ENCODE data around the gene CASQ2. TPM values are rescaled to one million over a fixed set of nuclear protein-coding genes. Genes with fewer than 3 reads are reported as not detected.

The CASQ2 gene
- polyA plus RNA-seq, 1 donor (not counting 4 experiments of a cell fraction or from before 2014, with no cell fraction given) = 0.04 TPM

DNA sequence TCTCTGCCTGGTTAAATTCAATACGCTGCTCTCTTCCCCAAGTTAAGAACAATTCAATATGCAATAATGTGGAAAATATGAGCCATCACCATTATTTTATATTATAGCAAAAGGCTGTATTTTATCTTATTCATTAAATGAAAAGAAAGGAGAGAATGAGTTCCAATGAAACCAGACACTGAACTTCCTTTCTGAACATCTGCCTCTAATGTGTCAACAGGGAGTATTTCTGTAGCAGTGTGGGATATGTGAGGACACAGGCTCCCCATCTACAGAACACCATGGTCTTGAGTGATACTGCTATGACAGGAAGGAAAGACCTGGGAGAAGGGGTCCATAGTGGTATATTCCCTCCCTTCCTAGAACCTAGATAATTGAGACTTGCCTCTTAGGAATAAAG lies 46.3 kb downstream of the CASQ2 start:
- no peak for FAIRE-seq
- H4K20me1 ChIP-seq (ENCODE audit: control insufficient read depth, extremely low read depth, insufficient read depth, low read length) = no peaks in the 10 kb centered on the region
- H3K79me2 ChIP-seq (ENCODE audit: control insufficient read depth, insufficient read depth, low read length) = no peaks in the 10 kb centered on the region
- no peaks in the 10 kb centered on the region for H3K9me1 ChIP-seq (ENCODE audit: control insufficient read depth, extremely low read depth, insufficient read depth, low read length)
- no peak overlapping the region for H3K27ac ChIP-seq (ENCODE audit: control insufficient read depth, insufficient read depth, low read length)
- no peak overlapping the region for H3K4me2 ChIP-seq (ENCODE audit: control insufficient read depth, extremely low read depth, insufficient read depth, low read depth, low read length)
- no peaks in the 10 kb centered on the region for H3K4me1 ChIP-seq (ENCODE audit: control insufficient read depth, extremely low read depth, insufficient read depth, low read length)
- H3K9ac ChIP-seq (ENCODE audit: control insufficient read depth, extremely low read depth, insufficient read depth, low read length) = no peak overlapping the region
- no peak overlapping the region for H2AFZ ChIP-seq (ENCODE audit: control insufficient read depth, low read length)
- H3K27me3 ChIP-seq (ENCODE audit: control insufficient read depth, extremely low read depth, insufficient read depth, low read length) = no peaks in the 10 kb centered on the region
- no peak overlapping the region for H3K4me3 ChIP-seq (ENCODE audit: control insufficient read depth in 2 of 3, extremely low read depth in 1 of 3, insufficient read depth in 2 of 3, low read depth in 1 of 3, low read length in 3 of 3)
- dilution Hi-C loops (cut with MboI; ENCODE audit: extremely low pct_ligation_motif_present, low sequenced_read_pairs) = no loop called here
- DNase-seq (ENCODE audit: low read depth, low spot score) = no peak
- no peak for TF ChIP-seq EZH2 (IDR thresholded peaks at IDR 0.05; ENCODE audit: low read length)
- TF ChIP-seq, protein P1, sequence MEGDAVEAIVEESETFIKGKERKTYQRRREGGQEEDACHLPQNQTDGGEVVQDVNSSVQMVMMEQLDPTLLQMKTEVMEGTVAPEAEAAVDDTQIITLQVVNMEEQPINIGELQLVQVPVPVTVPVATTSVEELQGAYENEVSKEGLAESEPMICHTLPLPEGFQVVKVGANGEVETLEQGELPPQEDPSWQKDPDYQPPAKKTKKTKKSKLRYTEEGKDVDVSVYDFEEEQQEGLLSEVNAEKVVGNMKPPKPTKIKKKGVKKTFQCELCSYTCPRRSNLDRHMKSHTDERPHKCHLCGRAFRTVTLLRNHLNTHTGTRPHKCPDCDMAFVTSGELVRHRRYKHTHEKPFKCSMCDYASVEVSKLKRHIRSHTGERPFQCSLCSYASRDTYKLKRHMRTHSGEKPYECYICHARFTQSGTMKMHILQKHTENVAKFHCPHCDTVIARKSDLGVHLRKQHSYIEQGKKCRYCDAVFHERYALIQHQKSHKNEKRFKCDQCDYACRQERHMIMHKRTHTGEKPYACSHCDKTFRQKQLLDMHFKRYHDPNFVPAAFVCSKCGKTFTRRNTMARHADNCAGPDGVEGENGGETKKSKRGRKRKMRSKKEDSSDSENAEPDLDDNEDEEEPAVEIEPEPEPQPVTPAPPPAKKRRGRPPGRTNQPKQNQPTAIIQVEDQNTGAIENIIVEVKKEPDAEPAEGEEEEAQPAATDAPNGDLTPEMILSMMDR (optimal IDR thresholded peaks at IDR 0.05 in 1 of 3, IDR thresholded peaks at IDR 0.05 in 1 of 3, conservative IDR thresholded peaks at IDR 0.05 in 1 of 3; ENCODE audit: extremely low read depth in 1 of 3, insufficient read depth in 2 of 3, low read length in 3 of 3) = no peak
- no peaks in the 10 kb centered on the region for H3K36me3 ChIP-seq (ENCODE audit: control insufficient read depth in 2 of 2, extremely low read depth in 1 of 2, insufficient read depth in 2 of 2, low read length in 2 of 2)
- H3K9me3 ChIP-seq (ENCODE audit: control insufficient read depth, low read depth, low read length) = no peaks in the 10 kb centered on the region

DNA sequence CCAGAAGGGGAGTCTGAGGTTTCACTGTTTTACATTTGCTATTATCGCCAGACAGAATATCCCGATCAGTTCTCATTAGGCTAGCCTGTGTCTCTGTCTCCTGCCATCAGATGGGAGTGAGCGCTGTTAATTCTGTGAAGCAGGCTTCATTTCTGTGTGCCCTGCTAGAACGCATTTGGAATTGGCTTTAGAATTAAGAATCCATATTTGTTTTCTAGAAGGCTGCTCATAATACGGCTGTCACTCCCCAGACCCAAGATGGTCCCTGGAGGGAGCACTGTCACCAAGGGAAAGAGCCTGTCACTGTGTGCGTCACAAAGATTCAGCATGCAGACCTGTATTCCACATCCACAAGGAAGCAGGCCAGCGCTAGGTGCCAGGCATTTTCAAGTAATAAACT lies 49.2 kb downstream of the CASQ2 start:
- no peak for FAIRE-seq
- Histone ChIP-seq H3K27ac (ENCODE audit: control insufficient read depth, insufficient read depth, low read length) (no peak overlapping the region), H3K9me1 (ENCODE audit: control insufficient read depth, extremely low read depth, insufficient read depth, low read length) (peaks cover 5% of the 10 kb centered on the region), H3K9ac (ENCODE audit: control insufficient read depth, extremely low read depth, insufficient read depth, low read length) (no peak overlapping the region), H3K4me3 (ENCODE audit: control insufficient read depth in 2 of 3, extremely low read depth in 1 of 3, insufficient read depth in 2 of 3, low read depth in 1 of 3, low read length in 3 of 3) (no peak overlapping the region), H3K4me2 (ENCODE audit: control insufficient read depth, extremely low read depth, insufficient read depth, low read depth, low read length) (no peak overlapping the region), H3K36me3 (ENCODE audit: control insufficient read depth in 2 of 2, extremely low read depth in 1 of 2, insufficient read depth in 2 of 2, low read length in 2 of 2) (no peaks in the 10 kb centered on the region), H3K9me3 (ENCODE audit: control insufficient read depth, low read depth, low read length) (no peaks in the 10 kb centered on the region), H2AFZ (ENCODE audit: control insufficient read depth, low read length) (no peak overlapping the region), H3K27me3 (ENCODE audit: control insufficient read depth, extremely low read depth, insufficient read depth, low read length) (no peaks in the 10 kb centered on the region), H3K4me1 (ENCODE audit: control insufficient read depth, extremely low read depth, insufficient read depth, low read length) (peaks cover 11% of the 10 kb centered on the region), H4K20me1 (ENCODE audit: control insufficient read depth, extremely low read depth, insufficient read depth, low read length) (no peaks in the 10 kb centered on the region), H3K79me2 (ENCODE audit: control insufficient read depth, insufficient read depth, low read length) (no peaks in the 10 kb centered on the region)
- dilution Hi-C loops (cut with MboI; ENCODE audit: extremely low pct_ligation_motif_present, low sequenced_read_pairs) = no loop called here
- no peak for DNase-seq (ENCODE audit: low read depth, low spot score)
- TF ChIP-seq, protein P1 (optimal IDR thresholded peaks at IDR 0.05 in 1 of 3, IDR thresholded peaks at IDR 0.05 in 1 of 3, conservative IDR thresholded peaks at IDR 0.05 in 1 of 3; ENCODE audit: extremely low read depth in 1 of 3, insufficient read depth in 2 of 3, low read length in 3 of 3) = no peak
- TF ChIP-seq EZH2 (IDR thresholded peaks at IDR 0.05; ENCODE audit: low read length) = no peak
